HG03460 (cell line): ENCODE results near the gene SPACA1.
A peak's percentile ranks its signal among the peaks of the same experiment; 100 is the strongest.
"Not testable (repeated sequence)": the region's sequence is repeated elsewhere in the genome, so short reads cannot be mapped to it uniquely, and the experiment has no call there.

Source experiments
- ATAC-seq: cut with Tn5 transposase; IDR thresholded peaks from one replicate; pipeline ENCODE4 v1.9.1; 2021; ENCODE audit not compliant: unreplicated experiment

SPACA1 gene

GRCh38 chr6:88047510-88048150 is at the start of gene SPACA1:
SPACA1 (plus strand) TSS chr6:88047841; CDS start chr6:88047906, 65 bp downstream.
- no peak for ATAC-seq

- ATAC-seq = no peak
Observed at GRCh38 chr6:88000713-88001112, 46.9 kb upstream of the SPACA1 start.

- ATAC-seq = not testable (repeated sequence)
Observed at GRCh38 chr6:88001279-88001678, 46.4 kb upstream of the SPACA1 start.

- no peak for ATAC-seq
Observed at GRCh38 chr6:88004707-88005106, 42.9 kb upstream of the SPACA1 start.

DNA sequence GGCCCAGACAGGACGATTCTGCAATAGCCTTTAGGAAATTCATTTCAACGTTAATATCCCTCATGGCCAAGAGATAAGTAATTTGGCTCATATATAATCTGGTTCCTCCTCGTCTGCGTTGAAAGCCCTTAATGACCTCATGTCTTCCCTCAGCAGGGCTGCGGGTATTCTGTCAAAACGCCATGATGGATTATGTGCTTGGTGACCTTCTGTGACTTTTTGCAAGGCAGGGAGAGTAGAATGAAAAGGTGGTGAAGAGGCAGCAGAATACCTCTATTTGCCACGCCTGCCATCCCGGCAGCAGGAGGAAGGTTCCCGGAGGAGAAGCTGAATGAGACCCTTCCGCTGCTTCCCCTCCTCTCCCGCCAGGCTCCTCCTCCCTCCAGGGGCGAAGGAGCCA is 41.1 kb upstream of the SPACA1 start:
- ATAC-seq = no peak

GRCh38 chr6:88008411-88008810 is 39.2 kb upstream of the SPACA1 start:
- no peak for ATAC-seq

- ATAC-seq = no peak
Observed at GRCh38 chr6:88008831-88009231, 38.8 kb upstream of the SPACA1 start.

- peak; percentile 56 for ATAC-seq
Observed at GRCh38 chr6:88013015-88013414, 34.6 kb upstream of the SPACA1 start.

- no peak for ATAC-seq
Observed at GRCh38 chr6:88013554-88013953, 34.1 kb upstream of the SPACA1 start.

DNA sequence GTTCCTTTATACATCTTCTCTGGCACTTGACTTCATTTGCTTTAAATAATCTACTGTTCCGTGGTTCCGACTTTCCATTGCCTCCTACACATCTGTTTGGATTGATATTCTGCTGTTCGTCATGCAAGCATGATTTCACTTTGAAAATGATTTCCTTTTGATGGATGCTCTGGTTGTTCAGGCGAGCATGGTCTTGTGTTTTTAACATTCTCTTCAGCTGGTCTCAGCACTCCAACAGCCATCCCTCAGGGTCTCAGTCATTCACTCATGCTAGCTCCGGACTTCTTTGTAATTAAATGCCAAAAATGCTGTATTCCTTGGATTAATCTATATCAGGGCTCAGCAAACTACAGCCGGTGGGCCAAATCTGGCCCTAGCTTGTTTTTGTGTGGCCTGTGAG is 27.2 kb upstream of the SPACA1 start:
- no peak for ATAC-seq

DNA sequence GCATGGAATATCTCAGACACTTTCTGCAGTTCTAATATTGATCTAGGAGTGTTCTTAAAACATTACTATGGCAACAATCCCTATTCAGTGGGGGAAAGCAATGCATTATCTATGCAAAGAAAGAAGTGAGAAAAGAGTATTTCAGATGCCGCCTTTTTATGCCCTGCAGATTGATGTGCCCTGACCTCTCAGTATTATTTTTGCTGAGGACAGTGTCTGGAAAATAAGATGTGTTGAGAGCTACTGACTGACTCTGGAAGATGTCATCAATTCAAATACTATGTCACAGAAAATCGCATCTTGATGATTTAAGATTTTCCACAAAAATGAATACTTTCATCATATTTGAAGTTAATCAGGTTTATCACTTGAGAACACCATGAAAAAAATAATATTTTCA is 22.9 kb upstream of the SPACA1 start:
- ATAC-seq = no peak

- ATAC-seq = no peak
Observed at GRCh38 chr6:88031550-88031949, 16.1 kb upstream of the SPACA1 start.

DNA sequence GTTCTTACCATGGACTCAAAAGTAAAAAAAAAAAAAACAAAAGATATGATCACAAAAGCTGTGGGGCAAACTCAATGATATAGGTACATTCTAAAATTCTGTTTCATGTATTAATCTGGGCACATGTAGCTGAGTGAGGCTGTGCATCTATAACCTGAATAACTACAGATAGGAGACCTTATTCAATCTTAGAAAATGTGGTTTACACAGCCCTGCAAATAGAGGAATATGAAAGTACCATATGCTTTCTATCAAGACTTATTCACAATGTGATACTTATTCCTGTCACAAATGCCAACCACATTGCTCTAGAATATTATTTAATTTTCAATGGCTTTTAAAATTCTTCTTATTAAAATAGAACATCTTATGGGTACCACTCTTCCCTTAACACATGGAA is 3.1 kb upstream of the SPACA1 start:
- ATAC-seq = no peak

- no peak for ATAC-seq
Observed at GRCh38 chr6:88045521-88046136, 2.0 kb upstream of the SPACA1 start.

DNA sequence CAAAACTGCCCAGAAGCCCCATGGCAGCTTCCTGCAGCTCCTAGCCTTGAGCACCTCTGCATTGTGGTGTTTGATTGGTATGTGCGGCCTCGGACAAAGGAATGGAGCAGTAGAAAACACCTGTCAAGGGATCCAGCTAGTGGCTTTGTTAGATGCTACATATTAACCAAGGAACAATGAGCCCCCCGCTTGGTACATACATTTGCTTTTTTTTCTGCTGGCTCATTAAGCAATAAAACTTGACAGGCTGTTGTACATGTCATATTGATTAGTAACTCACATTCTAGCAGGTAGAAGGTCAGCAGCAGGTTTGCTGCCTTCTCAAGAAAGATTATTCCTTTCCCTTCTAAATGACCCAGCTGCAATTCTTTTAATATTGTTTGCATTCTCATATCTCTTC is 937 bp downstream of the SPACA1 start:
- no peak for ATAC-seq

DNA sequence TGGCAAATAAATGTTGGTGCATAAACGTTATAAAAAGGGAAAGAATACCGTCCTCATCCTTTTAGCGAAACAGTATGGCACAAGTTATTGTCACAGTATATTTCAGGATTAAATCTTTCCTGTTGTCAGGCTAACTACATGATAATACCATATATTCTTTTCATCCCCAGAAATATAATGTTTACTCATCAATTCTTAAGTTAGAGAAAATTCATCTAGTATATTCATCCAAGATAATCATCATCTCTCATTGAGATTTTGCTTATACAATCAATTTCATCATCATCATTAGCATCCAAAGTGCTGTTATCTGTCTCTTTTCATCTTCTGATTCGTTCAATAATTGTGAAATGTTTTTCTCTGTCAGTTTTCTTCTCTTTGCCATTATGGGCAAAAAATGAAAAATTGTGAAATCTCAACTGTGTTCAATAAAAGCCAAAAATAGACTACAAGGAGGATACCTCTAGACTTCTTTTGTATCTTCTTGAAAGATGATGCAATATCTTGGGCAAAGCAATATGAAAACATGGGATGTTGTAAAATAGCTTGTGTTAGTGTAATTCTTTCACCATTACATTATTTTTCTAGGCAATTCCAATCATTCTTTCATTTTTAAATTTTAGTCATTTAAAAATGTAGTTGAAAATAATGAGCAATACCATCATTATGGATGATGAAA is 2.6 kb downstream of the SPACA1 start:
- ATAC-seq = no peak

DNA sequence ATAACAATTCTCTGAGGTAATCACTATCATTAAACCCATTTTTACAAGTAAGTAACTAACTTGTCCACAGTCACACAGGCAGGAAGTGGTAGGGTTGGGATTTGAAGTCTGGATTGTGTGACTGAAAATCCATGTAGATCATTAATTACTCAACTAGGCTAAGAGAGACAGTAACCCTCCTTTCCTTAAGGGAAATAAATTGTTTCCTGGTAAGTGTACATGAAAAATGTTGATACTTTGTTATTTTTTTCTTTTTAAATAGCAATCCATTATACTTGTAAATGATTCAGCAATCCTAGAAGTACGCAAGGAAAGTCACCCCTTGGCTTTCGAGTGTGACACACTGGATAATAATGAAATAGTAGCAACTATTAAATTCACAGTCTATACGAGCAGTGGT is 11.6 kb downstream of the SPACA1 start:
- no peak for ATAC-seq

GRCh38 chr6:88062376-88062775 is 14.7 kb downstream of the SPACA1 start:
- no peak for ATAC-seq

DNA sequence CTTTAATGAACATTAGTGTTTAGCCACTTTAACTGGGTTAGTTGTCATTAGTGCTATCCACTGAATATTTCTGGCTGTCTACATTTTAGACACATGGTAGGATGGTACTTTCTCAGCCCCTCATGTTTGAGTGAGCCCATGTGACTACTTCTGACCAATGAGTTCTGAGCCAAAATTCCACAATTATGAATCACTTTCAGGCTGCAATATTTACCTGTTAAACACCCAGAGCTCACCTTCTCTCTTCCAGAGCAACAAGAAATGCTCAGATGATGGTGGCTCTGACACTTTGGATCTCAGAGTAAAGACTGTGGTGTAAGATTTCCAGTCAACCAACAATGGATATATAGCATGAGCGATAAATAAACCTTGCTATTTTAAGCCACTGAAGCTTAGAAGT is 24.8 kb downstream of the SPACA1 start:
- no peak for ATAC-seq

DNA sequence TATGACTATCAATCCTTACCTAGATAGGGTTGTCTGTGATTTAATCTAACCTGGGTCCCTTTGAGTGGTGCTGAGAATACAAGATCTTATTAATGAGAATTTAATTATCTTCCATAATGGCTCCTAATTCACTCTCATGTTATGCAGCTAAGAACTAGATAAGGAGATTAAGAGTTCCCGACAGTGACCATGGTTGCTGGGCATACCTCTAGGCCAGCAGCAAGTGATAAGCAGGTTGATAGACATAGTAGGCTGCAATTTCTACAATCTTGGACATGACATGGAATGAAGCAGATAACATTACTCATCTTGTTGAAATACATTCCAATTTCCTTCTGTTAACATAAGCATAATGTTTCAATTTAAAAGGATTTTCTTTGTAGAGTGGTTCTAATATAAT is 27.1 kb downstream of the SPACA1 start:
- no peak for ATAC-seq

- no peak for ATAC-seq
Observed at GRCh38 chr6:88077305-88077704, 29.7 kb downstream of the SPACA1 start.

DNA sequence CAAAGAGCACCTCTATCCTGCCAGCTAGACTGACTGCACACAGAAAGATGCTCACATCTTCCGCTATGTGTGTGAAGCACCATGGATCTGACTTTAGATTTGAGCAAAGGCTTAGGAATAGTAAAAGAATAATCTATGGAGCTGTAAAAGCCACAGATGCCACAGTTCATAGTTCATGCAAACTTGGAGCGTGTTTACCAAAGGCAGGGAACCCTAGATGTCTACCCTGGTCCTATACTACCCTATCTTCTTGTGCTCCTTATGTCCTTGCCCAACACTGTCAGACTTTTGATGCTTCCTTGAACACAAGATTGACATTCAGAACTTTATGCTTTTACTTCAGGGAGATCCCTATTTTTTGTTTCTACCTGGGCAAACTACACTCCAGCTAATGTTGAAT is 39.2 kb downstream of the SPACA1 start:
- ATAC-seq = no peak
